Medulla oblongata (tissue), 1 donor: ENCODE measurements around the gene MGAT5.
A peak's percentile ranks its signal among the peaks of the same experiment; 100 is the strongest.

ENCODE experiments used
- DNase-seq: peaks from one replicate; pipeline ENCODE4 v3.0.0-alpha.2; 2015; ENCODE audit errors: extremely low spot score

Gene MGAT5

GRCh38 chr2:134336352-134336751 lies 82.5 kb downstream of the MGAT5 start:
- no peak for DNase-seq

DNA sequence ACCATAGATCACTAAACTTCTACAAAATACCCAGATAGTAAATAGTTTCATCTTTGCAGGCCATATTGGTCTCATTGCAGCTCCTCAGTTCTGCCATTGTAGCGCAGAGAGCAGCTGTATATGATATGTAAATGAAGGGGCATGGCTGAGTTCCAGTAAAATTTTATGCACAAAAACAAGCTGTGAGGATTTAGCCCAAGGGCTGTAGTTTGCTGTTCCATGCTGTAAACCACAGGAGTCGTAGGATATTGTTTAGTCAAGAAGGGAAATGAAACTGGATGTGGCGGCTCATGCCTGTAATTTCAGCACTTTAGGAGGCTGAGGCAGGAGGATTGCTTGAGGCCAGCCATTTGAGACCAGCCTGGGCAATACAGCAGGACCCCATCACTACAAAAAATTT lies 83.0 kb downstream of the MGAT5 start:
- DNase-seq = no peak

DNA sequence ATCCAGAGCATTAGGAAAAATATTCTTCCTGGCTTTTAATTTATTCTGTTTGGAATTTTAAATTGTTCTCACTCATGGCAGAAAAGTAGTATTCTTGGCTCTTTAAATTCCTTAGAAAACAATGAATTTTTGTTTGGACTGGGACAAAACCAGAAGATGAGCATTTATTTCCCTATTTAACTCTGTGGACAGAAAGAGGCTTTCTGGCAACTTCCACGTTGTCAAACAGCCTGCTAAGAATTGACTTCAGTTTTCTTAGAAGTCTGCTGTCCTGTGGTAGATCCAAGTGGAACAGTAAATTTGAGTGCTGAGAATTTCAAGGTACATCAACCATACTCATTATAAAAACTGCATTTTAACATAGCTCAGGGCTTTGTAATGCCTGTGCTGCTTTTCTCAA lies 83.8 kb downstream of the MGAT5 start:
- DNase-seq = peak; percentile 68

DNA sequence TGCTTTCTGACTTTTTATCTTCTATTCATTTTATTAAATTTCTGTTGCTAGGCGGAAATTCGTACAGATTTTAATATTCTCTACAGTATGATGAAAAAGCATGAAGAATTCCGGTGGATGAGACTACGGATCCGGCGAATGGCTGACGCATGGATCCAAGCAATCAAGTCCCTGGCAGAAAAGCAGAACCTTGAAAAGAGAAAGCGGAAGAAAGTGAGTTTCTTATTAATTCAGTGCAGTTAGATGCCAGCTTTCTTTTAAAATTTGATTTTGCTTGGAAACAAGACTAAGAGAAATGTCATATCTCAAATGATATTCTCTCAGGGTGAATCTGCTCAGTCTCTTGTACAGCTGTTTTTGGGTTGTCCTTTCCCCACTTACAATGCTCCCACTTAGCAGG lies 84.3 kb downstream of the MGAT5 start:
- DNase-seq = peak; percentile 64

DNA sequence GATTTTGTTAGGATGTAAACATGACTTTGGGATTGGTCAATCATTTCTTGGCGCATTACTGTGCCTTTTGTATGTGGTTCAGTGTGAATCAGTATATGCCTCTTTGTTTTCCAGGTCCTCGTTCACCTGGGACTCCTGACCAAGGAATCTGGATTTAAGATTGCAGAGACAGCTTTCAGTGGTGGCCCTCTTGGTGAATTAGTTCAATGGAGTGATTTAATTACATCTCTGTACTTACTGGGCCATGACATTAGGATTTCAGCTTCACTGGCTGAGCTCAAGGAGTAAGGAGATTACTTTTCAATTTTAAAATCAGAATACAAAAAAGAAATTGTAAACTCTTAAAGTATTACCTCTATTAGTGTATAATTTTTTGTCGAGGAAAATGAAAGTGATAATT lies 87.6 kb downstream of the MGAT5 start:
- no peak for DNase-seq

GRCh38 chr2:134344954-134345697 lies 91.3 kb downstream of the MGAT5 start:
- no peak for DNase-seq

DNA sequence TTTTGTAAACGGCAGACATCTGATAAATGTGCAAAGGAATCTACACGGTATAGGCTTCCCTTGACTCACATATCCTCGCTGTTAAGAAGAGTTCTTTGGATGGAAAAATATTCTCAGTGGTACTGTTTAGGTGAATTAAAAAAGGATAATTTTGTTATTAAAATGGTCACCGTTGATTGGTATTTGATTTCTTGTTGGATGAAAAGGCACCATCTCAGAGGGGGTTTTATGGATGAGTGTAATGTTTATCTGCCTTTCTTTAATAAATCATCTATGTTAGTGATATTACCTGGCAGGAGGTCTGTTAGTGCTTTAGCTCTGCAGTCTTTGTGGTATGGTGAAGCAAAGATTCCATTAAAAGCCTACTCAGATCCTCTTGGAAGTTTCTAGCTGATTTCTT lies 92.3 kb downstream of the MGAT5 start:
- no peak for DNase-seq

DNA sequence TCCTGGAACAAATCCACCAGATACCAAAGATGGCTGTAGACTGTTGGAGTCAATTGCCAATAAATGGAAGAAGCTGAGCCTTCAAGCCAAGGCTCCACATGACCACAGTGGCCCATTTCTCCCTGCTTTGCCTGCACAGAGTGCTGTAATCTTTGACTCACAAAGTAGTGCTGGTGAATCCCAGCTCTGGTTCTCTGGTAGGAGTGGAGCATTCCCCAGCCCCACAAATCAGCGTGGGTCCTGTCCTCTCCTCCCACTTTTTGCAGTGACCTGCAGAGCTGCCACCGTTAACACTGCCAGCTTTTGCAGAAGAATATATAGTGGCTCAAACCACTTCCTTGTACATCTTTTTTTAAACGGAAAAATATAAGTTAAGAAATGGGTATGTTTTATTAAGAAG lies 93.9 kb downstream of the MGAT5 start:
- DNase-seq = no peak

DNA sequence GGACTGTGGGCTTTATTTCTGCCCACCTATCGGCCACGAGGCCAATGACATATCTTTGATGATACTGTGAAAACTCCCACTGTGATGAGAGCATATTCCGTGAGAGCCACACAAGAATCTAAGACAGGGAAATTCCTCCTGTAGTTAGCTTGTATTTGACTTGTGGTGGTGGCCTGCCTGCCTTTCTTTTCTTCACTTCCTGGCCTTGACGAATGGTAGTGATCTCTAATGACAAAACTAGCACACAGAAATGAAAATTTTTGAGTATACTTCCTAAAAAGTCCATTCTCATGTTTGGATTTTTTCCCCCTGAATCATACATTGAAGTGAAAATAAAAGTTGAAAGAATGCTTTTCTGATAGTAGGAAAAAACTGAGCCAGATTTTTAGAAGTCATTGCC lies 94.4 kb downstream of the MGAT5 start:
- no peak for DNase-seq

- no peak for DNase-seq
Observed at GRCh38 chr2:134348760-134349159, 94.9 kb downstream of the MGAT5 start.

DNA sequence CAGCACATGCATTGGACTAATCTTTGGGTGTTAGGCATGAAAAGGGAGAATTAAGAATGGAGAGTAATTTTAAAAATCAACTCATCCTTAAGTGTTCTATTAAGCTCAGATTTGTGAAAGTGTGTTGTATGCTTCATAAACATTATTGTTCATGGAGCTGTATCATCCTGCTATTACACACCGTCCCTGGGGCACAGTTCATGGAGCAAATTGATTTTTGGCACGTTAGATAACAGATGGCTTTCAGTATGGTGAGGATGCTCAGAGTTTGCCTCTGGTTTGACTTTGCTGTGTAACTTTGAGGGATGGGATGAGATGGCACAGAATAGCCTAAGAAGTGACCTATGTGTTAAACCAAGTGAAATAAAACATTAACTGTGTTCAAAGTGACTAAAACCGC lies 97.1 kb downstream of the MGAT5 start:
- DNase-seq = no peak

DNA sequence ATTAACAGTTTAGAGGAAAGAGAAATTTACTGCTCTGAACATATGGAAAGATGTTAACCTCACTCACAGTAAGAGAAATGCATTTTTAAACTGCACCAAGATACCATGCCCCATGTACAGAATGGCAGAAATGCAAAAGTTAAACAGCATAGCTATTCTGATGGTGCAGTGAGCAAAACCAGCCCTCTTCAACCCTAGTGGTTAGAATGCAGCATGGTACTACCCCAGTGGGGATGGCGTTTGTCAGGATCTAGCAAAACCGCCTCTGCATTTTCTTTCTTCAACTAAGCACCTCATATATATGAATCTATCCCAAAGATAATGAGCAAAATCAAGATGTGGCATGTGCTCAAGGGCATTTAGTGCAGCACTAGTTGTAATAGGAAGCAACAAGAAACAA lies 98.0 kb downstream of the MGAT5 start:
- no peak for DNase-seq

DNA sequence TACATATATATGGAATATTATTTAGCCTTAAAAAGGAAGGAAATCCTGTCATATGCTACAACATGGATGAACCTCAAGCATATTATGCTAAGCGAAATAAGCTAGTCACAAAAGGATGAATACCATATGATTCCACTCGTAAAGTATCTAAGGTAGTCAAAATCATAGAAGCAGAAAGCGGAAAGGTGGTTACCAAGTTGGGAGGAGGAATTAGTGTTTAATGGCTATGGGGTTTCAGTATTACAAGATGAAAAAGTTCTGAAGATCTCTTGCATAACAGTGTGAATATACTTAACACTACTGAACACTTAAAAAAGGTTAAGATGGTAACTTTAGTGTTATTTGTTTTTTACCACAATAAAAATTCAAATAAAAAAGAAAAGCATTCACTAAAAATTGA lies 99.0 kb downstream of the MGAT5 start:
- DNase-seq = no peak

DNA sequence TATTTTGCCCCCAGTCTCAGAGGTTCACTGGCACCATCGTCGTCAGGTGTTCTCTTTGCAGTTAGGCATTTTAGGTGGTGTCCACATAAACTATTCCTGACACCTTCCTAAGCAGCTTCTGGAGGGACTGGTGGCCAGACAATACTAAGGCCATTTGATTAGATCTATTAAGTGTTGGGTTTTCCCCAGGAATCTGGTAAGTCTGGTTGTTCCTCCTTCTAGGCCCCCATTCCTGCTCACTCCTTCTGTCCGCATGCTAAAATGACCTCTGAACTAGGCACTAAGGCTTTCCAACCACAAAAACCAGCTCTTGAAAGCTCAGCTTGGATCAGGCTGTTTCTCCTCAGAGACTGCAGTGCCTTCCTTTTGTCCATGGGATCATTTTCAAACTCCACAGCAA lies 100.7 kb downstream of the MGAT5 start:
- no peak for DNase-seq

DNA sequence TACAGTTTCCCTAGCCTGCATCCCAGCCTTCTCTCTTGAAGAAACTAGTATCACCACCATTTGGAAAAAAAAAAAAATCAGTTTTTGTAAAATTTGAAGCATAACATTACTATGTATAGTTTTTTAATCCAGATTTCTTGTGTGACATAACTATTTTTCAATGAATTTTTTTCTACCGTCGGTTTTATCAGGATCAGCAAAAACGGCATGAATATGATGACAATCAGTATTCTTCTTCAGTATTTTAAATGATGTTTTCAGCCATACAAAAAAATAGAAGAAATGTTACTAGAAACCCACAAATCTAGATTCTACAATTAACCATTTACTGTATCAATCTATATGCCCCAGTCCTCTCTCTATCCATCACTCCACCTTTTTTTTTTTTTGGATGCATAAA lies 103.9 kb downstream of the MGAT5 start:
- no peak for DNase-seq

- DNase-seq = no peak
Observed at GRCh38 chr2:134359367-134360081, 105.7 kb downstream of the MGAT5 start.

GRCh38 chr2:134360745-134361487 lies 107.0 kb downstream of the MGAT5 start:
- DNase-seq = peak; percentile 69

- no peak for DNase-seq
Observed at GRCh38 chr2:134361648-134362047, 107.8 kb downstream of the MGAT5 start.

DNA sequence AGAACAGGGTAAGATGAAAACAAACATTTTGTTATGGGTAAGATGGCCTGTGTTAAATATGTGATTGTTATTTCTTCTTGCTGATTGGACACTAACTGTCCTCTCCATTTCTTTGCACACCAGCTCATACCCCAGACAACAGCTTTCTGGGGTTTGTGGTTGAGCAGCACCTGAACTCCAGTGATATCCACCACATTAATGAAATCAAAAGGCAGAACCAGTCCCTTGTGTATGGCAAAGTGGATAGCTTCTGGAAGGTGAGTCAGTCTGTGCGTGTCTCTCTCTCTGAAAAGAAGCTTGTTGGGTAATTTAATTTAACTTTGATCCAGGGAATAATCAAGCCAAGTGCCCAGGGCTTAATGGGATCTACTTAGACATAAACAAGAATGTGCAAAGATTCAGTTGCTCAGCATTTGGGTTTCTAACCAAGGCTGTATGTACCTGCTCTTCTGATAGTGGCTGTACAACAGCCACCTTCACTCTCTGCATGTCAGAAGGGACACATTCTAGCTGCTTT lies 108.3 kb downstream of the MGAT5 start:
- DNase-seq = no peak

DNA sequence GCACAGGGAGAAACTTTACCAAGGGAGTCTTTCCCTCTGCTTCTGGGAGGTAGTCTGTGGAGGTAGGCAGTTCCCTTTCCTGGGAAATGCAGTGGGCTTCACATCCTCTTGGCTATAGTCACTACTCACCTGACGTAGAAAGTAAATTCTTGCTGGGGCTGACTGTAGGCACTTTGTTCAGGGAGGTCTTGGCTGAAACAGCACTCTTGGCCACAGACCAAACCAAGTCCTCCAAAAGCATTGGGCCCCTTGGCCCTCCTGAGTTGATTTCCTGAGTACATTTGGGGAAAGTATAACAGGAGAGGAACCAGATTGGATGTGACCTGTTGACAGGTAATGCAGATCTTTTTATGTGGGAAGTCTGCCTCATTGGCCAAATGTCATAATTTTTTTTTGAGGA lies 108.9 kb downstream of the MGAT5 start:
- DNase-seq = no peak

DNA sequence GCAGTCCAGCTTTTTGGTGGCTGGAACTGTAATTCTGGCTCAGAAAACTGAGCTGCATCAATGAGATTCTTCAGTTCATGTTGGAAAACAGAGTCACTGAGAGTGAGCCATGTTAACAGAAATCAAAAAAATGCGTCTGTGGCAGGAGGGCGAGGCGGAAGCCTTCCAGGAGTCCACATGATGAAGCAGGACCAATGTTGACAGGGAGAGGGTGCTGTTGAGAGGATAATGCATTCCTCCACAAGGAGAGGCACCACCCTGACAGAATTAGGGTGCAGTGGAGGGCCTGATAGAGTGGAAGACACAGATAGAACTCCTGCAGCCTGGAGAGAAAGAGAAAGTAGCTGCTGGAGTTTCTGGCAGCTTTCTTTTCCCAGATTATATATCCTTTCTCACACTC lies 111.5 kb downstream of the MGAT5 start:
- DNase-seq = no peak

DNA sequence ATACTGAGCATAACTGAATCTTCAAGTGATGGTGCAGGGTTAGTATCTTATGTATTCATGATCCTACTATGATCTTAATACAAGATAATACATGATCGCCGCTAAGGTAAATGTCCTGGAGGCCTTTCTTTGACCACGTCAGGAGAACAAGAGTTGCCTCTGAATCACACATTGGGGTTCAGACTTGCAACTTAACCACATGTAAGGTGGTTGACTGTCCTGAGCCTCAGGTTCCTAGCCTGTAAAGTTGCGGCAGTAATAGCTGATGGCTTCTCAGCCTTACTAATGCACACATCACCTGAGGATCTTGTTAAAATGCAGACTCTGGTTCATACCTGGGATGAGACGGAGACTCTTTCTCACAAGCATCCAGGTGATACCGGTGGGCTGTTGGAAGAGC lies 112.5 kb downstream of the MGAT5 start:
- DNase-seq = no peak

GRCh38 chr2:134367213-134367612 lies 113.3 kb downstream of the MGAT5 start:
- DNase-seq = no peak
